AG04449 (cell line): ENCODE data around the gene ENDOG.

Experiments
- CTCF ChIA-PET: fragments of 350-600 bp; formaldehyde crosslinking; extraction: SDS; loops from one replicate; lab custom pipeline; 2021; ENCODE audit warnings: antibody characterized with exemption; lab: Yijun Ruan, JAX
- POLR2A ChIA-PET: fragments of 400-600, 350-600 bp; formaldehyde crosslinking; extraction: SDS; loops from one replicate; lab custom pipeline; 2020; ENCODE audit warnings: antibody characterized with exemption, inconsistent platforms; lab: Yijun Ruan, JAX
- DNase-seq: peaks from one replicate; pipeline ENCODE4 v3.0.0-alpha.2; 2010; ENCODE audit warnings: low read depth, low spot score
- H3K4me3 ChIP-seq: 2 replicates; pipeline ENCODE4 v1.5.1; 2011; ENCODE audit warnings: low read depth, mild to moderate bottlenecking, control low read depth, low read length
- TF ChIP-seq, protein P1 (sequence below): IDR thresholded peaks from one replicate; pipeline ENCODE4 v1.5.1; 2011; ENCODE audit warnings: mild to moderate bottlenecking, moderate library complexity, low read length, control low read depth, inconsistent platforms; ENCODE audit not compliant: insufficient read depth; ENCODE audit errors: missing control alignments

ENDOG gene

DNA sequence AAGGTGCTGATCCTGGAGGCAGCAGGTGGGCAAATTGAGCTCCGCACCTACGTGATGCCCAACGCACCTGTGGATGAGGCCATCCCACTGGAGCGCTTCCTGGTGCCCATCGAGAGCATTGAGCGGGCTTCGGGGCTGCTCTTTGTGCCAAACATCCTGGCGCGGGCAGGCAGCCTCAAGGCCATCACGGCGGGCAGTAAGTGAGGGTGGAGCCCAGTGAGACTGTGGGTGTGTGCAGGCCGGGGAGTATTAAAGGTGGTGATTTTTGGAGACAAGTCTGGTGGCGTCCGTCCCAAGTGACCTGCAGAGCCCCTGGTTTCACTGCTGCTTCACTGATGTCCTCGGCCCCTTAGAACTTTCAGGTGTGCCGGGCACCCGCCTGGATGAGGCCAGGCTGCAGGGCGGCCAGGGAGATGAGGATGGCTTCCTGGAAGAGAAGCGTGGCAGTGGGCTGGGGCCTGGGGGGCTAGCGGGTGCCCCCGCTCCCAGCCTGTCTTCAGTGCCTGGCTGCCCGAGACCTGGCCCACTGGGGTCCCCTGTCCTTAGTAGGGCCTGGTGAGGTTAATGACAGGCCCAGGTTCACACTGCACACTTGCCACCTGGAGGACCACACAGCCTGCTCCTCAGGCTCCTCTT is 4.2 kb downstream of the ENDOG start:
- ChIA-PET CTCF (no interaction called here), POLR2A (no interaction called here)
- DNase-seq: no peak
- no peak overlapping the region for H3K4me3 ChIP-seq
- TF ChIP-seq, protein P1, sequence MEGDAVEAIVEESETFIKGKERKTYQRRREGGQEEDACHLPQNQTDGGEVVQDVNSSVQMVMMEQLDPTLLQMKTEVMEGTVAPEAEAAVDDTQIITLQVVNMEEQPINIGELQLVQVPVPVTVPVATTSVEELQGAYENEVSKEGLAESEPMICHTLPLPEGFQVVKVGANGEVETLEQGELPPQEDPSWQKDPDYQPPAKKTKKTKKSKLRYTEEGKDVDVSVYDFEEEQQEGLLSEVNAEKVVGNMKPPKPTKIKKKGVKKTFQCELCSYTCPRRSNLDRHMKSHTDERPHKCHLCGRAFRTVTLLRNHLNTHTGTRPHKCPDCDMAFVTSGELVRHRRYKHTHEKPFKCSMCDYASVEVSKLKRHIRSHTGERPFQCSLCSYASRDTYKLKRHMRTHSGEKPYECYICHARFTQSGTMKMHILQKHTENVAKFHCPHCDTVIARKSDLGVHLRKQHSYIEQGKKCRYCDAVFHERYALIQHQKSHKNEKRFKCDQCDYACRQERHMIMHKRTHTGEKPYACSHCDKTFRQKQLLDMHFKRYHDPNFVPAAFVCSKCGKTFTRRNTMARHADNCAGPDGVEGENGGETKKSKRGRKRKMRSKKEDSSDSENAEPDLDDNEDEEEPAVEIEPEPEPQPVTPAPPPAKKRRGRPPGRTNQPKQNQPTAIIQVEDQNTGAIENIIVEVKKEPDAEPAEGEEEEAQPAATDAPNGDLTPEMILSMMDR: no peak

GRCh38 chr9:128823362-128823902 is 5.1 kb downstream of the ENDOG start:
- ChIA-PET POLR2A (no interaction called here), CTCF (no interaction called here)

GRCh38 chr9:128823903-128824406 is 5.7 kb downstream of the ENDOG start:
- DNase-seq: no peak
- ChIA-PET CTCF (no interaction called here), POLR2A (no interaction called here)
- TF ChIP-seq, protein P1: no peak
- no peak overlapping the region for H3K4me3 ChIP-seq

More at GRCh38 chr9:128823362-128823902, 5.1 kb downstream of the ENDOG start:
- TF ChIP-seq, protein P1: no peak
- H3K4me3 ChIP-seq: no peak overlapping the region
- no peak for DNase-seq

- ChIA-PET POLR2A (no interaction called here), CTCF (no interaction called here)
- H3K4me3 ChIP-seq: no peak overlapping the region
- no peak for DNase-seq
- TF ChIP-seq, protein P1: no peak
Measured at GRCh38 chr9:128824911-128825310, 6.6 kb downstream of the ENDOG start.

DNA sequence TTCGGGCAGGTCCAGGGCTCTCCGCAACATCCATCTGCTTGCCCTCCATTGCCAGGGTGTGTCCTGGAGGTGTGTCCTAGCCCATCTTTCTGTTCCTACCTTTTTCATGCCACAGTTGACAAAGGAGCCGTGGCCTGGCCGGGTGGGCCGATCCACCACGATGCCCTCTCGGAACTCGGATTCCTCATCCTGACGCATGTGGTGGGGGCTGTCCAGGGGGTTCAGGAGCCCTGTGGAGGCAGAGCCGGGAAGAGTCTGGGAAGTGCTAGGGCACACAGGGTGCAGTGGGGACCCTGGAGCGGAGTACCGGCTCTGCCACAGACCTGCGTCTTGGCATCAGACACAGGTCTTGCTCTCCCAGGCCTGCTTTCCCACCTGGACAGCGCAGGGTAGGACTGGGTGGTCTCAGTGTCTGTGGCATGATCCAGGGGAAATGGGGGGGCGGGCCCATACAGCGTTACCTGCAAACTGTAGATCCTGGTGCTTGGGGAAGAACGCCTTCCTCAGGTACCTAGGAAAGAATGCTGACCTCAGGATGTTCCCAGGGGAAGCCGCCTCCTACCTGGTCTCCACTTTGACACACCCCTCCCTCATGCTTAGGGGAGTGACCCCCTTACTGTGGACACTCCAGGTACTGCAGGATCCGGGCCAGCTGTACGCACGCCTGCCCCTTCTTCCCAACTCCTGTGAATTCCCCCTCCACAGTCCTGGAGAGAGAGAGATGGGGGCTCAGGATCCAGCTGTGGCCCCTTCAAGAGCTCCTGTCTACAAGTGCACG is 7.8 kb downstream of the ENDOG start:
- no peak overlapping the region for H3K4me3 ChIP-seq
- TF ChIP-seq, protein P1: no peak
- no peak for DNase-seq
- ChIA-PET POLR2A (no interaction called here), CTCF (interaction anchor here (1.9 to 4.9 kb wide), 2 partner anchors 7 to 93 kb away, joined by 4 to 67 read pairs; partner anchors contain the start of gene ENDOG)

DNA sequence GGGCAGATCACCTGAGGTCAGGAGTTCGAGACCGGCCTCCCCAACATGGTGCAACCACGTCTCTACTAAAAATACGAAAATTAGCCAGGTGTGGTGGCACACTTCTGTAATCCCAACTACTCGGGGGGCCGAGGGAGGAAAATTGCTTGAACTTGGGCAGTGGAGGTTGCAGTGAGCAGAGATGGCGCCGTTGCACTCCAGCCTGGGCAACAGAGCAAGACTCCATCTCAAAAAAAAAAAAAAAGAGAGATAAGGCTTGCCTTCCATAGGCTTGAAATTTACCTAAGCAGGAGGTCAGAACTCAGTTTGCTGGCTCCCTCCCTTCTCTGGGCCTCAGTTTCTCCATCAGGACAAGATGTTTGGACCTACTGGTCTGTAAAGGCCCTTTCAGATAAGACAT is 10.0 kb downstream of the ENDOG start:
- ChIA-PET POLR2A (no interaction called here), CTCF (interaction anchor here (1.9 to 4.9 kb wide), 2 partner anchors 9 to 95 kb away, joined by 4 to 67 read pairs; partner anchors contain the start of gene ENDOG)
- peak overlapping the region; percentile 89; the same call in 1 of the 2 replicates for H3K4me3 ChIP-seq
- DNase-seq: no peak
- TF ChIP-seq, protein P1: no peak
